Osteoblast (primary cell): ENCODE results near the gene MMP24. TPM values are rescaled to one million over a fixed set of nuclear protein-coding genes. Genes with fewer than 3 reads are reported as not detected.

ENCODE experiments used
- DNase-seq: peaks from one replicate; pipeline ENCODE4 v3.0.0; 2011; ENCODE audit warnings: low spot score, mixed read lengths; ENCODE audit not compliant: insufficient read length; ENCODE audit errors: missing footprints
- H2AFZ ChIP-seq: 2 replicates; pipeline ENCODE4 v1.6.0; 2011; ENCODE audit warnings: mild to moderate bottlenecking, low read length
- H3K27ac ChIP-seq: 2 replicates; pipeline ENCODE4 v1.5.1; 2011; ENCODE audit warnings: mild to moderate bottlenecking, low read depth, low read length, moderate library complexity
- H3K27me3 ChIP-seq: 2 replicates; pipeline ENCODE4 v1.6.0; 2012; ENCODE audit warnings: mild to moderate bottlenecking, control low read depth, inconsistent platforms, low read length, moderate library complexity; ENCODE audit not compliant: insufficient read depth
- H3K36me3 ChIP-seq: 2 replicates; pipeline ENCODE4 v1.5.1; 2011; ENCODE audit warnings: mild to moderate bottlenecking, low read length, control low read depth, moderate library complexity; ENCODE audit not compliant: insufficient read depth
- H3K4me1 ChIP-seq: 2 replicates; pipeline ENCODE4 v1.5.1; 2011; ENCODE audit warnings: mild to moderate bottlenecking, low read length, control low read depth, moderate library complexity; ENCODE audit not compliant: insufficient read depth
- H3K4me2 ChIP-seq: 2 replicates; pipeline ENCODE4 v1.6.0; 2011; ENCODE audit warnings: mild to moderate bottlenecking, low read length; ENCODE audit not compliant: insufficient read depth
- H3K4me3 ChIP-seq: fragments of 200-600 bp; sonication (generic); 3 replicates; pipeline ENCODE4 v1.5.1; 2012; ENCODE audit warnings: mild to moderate bottlenecking, low read length, inconsistent platforms; ENCODE audit not compliant: insufficient read depth
- H3K79me2 ChIP-seq: 2 replicates; pipeline ENCODE4 v1.6.0; 2012; ENCODE audit warnings: mild to moderate bottlenecking, low read length, control low read depth, inconsistent platforms; ENCODE audit not compliant: insufficient read depth
- H3K9me3 ChIP-seq: 2 replicates; pipeline ENCODE4 v1.5.1; 2011; ENCODE audit warnings: low read depth, low read length, control low read depth
- H4K20me1 ChIP-seq: 2 replicates; pipeline ENCODE4 v1.6.0; 2012; ENCODE audit warnings: mild to moderate bottlenecking, low read length, control low read depth; ENCODE audit not compliant: insufficient read depth
- CTCF ChIP-seq: IDR thresholded peaks from 2 replicates; pipeline ENCODE4 v1.5.1; 2011; ENCODE audit warnings: mild to moderate bottlenecking, low read depth, low read length, moderate library complexity; ENCODE audit errors: extremely low read depth
- total RNA-seq: library from RNA; depleted of rRNA; stranded (reverse); fragments of >200 nt; gene quantifications from 2 replicates; pipeline ENCODE4 v1.2.3, GENCODE V29; 2012

The MMP24 gene
- total RNA-seq, 1 donor = 1.1 TPM

- peaks cover 79% of the 10 kb centered on the region for H3K4me1 ChIP-seq
- no peaks in the 10 kb centered on the region for H4K20me1 ChIP-seq
- no peak overlapping the region for H3K4me2 ChIP-seq
- no peak overlapping the region for H3K4me3 ChIP-seq
- no peaks in the 10 kb centered on the region for H3K27me3 ChIP-seq
- TF ChIP-seq CTCF = peak; percentile 92
- no peaks in the 10 kb centered on the region for H3K9me3 ChIP-seq
- no peaks in the 10 kb centered on the region for H3K79me2 ChIP-seq
- H3K27ac ChIP-seq = peak overlapping the region; percentile 96
- H2AFZ ChIP-seq = peak overlapping the region; percentile 46
- peak; percentile 90 for DNase-seq
- H3K36me3 ChIP-seq = peaks cover 2% of the 10 kb centered on the region
Observed at GRCh38 chr20:35303735-35304491, 77.4 kb downstream of the MMP24 start.

GRCh38 chr20:35304956-35305355 is 78.5 kb downstream of the MMP24 start:
- Histone ChIP-seq H3K4me1 (peaks cover 87% of the 10 kb centered on the region), H3K4me2 (peak overlapping the region; percentile 14), H4K20me1 (no peaks in the 10 kb centered on the region), H3K79me2 (no peaks in the 10 kb centered on the region), H3K27me3 (no peaks in the 10 kb centered on the region), H3K36me3 (peaks cover 2% of the 10 kb centered on the region), H3K27ac (peak overlapping the region; percentile 96), H2AFZ (no peak overlapping the region), H3K9me3 (no peaks in the 10 kb centered on the region), H3K4me3 (no peak overlapping the region)
- peak; percentile 11 for DNase-seq
- no peak for TF ChIP-seq CTCF

- H3K36me3 ChIP-seq = peaks cover 2% of the 10 kb centered on the region
- no peaks in the 10 kb centered on the region for H3K79me2 ChIP-seq
- H3K27ac ChIP-seq = peak overlapping the region; percentile 96
- H4K20me1 ChIP-seq = no peaks in the 10 kb centered on the region
- TF ChIP-seq CTCF = no peak
- peak overlapping the region; percentile 39 for H3K4me2 ChIP-seq
- DNase-seq = peak; percentile 95
- H3K4me1 ChIP-seq = peaks cover 89% of the 10 kb centered on the region
- no peaks in the 10 kb centered on the region for H3K9me3 ChIP-seq
- H2AFZ ChIP-seq = no peak overlapping the region
- H3K4me3 ChIP-seq = peak overlapping the region; percentile 17
- no peaks in the 10 kb centered on the region for H3K27me3 ChIP-seq
Observed at GRCh38 chr20:35305682-35306556, 79.4 kb downstream of the MMP24 start.
